Activated CD4-positive, alpha-beta T cell treated with anti-CD3 and anti-CD28 coated beads, Interleukin-2, amount 50 U/mL, for 1 hour (primary cell): ENCODE data around the gene NSMF.

Source experiments
- DNase-seq: peaks from one replicate; pipeline ENCODE4 v3.0.0-alpha.2; 2020

NSMF gene

GRCh38 chr9:137408651-137409405 lies 50.3 kb downstream of the NSMF start:
- no peak for DNase-seq

GRCh38 chr9:137407590-137408300 lies 51.4 kb downstream of the NSMF start:
- DNase-seq = no peak

GRCh38 chr9:137406876-137407589 lies 52.1 kb downstream of the NSMF start:
- DNase-seq = peak; percentile 64

DNA sequence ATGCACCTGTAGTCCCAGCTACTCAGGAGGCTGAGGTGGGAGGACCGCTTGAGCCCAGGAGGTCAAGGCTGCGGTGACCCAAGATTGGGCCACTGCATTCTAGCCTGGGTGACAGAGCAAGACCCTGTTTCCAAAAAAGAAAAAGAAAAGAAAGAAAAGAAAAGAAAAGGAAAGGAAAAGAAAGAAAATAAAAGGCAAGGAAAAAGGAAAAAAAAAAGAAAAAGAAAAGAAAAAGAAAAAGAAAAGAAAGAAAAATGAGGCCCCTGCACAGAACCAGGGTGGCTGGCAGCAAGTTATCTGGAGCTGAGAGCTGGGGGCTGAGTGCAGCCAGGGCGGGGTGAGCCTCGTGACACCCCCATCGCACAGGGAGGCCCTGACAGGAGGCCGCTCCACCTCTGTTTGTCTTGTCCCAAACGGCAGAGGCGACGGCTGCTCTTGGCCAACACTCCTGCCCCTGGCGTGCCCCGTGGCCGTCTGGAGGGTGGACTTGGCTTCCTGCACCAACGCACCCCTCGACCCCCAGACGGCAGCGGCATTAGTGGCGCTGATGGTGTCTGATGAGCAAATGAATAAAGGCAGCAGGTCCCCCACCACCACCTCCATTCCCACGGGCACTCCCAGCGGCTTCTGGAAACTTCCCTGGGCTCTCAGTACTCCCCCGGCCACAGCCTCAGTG lies 52.9 kb downstream of the NSMF start:
- DNase-seq = no peak

DNA sequence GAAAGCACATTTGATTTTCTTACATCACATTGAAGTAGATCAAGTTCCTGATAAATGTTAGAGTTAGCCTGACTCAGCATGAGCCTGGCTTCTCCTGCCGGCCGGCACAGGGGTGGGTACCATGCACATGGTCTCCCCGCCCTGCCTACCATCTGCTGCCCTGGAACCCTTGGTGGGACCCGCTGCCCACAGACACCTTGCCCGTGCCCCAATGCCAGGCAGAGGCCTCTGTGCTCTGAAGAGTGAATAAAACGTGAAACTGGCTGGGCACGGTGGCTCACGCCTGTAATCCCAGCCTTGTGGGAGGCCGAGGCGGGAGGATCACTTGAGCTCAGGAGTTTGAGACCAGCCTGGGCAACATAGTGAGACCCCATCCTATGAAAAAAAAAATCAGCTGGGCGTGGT lies 53.5 kb downstream of the NSMF start:
- DNase-seq = no peak

GRCh38 chr9:137404961-137405567 lies 54.1 kb downstream of the NSMF start:
- no peak for DNase-seq

- no peak for DNase-seq
These were observed 55.9 kb downstream of the NSMF start for GRCh38 chr9:137403269-137403668.

- no peak for DNase-seq
These were observed 56.4 kb downstream of the NSMF start for GRCh38 chr9:137402746-137403145.

DNA sequence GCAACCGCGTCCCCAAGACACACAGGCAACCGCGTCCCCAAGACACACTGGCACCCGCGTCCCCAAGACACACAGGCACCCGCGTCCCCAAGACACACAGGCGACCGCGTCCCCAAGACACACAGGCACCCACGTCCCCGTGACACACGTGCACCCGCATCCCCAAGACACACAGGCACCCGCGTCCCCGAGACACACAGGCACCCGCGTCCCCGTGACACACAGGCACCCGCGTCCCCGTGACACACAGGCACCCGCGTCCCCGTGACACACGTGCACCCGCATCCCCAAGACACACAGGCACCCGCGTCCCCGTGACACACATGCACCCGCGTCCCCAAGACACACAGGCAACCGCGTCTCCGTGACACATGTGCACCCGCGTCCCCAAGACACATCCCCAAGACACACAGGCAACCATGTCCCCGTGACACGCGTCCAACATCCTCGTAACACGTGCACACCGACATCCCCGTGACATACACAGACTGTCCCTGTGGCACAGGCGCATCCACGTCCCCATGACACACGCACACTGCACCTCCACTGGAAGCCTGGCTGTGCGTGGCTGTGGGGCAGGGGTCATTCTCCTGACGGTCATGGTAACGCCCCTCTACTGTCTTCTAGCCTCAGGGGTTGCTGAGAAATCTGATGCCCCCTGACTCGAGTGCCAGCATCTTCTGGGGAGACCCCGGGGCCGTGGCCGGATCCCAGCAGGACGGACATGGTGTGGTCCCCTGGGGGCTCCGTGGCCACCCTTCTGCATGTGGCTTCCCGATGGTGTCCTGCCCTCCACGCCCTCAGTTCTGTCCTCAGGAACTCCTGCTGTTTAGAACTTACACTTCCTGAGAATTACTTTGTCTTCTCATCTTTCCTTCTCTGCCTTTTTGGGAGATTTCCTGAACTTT lies 60.3 kb downstream of the NSMF start:
- DNase-seq = no peak

- no peak for DNase-seq
These were observed 61.3 kb downstream of the NSMF start for GRCh38 chr9:137397675-137398423.
